Calu3 (cell line): ENCODE data around the gene SERPINC1. TPM values are rescaled to one million over a fixed set of nuclear protein-coding genes. Genes with fewer than 3 reads are reported as not detected.

ENCODE experiments used
- BruUV-seq: library from RNA; stranded (reverse); fragments of 400-500 nt; replicated peaks from 2 replicates; lab custom pipeline; 2021; lab: Mats Ljungman, UMichigan
- CTCF ChIA-PET: fragments of 300-600 bp; sonication (Branson Sonifier 250); formaldehyde crosslinking; loops from one replicate; lab custom pipeline; 2022; ENCODE audit warnings: antibody characterized with exemption; lab: Charles Lee
- DNase-seq: peaks from one replicate; pipeline ENCODE4 v3.0.0; 2022
- H3K27ac Mint-ChIP-seq: one replicate; pipeline ENCODE4 v1.8.0; 2022; ENCODE audit warnings: mixed read lengths; ENCODE audit not compliant: unreplicated experiment
- H3K27me3 Mint-ChIP-seq: one replicate; pipeline ENCODE4 v1.8.0; 2022; ENCODE audit warnings: mixed read lengths; ENCODE audit not compliant: unreplicated experiment
- H3K36me3 Mint-ChIP-seq: one replicate; pipeline ENCODE4 v1.8.0; 2022; ENCODE audit warnings: mild to moderate bottlenecking, moderate library complexity, mixed read lengths; ENCODE audit not compliant: insufficient read depth, unreplicated experiment
- H3K4me1 Mint-ChIP-seq: one replicate; pipeline ENCODE4 v1.8.0; 2022; ENCODE audit warnings: mild to moderate bottlenecking, low read depth, mixed read lengths; ENCODE audit not compliant: unreplicated experiment
- H3K4me3 Mint-ChIP-seq: one replicate; pipeline ENCODE4 v1.8.0; 2022; ENCODE audit warnings: mild to moderate bottlenecking, low read depth, moderate library complexity, mixed read lengths; ENCODE audit not compliant: unreplicated experiment
- H3K9me3 Mint-ChIP-seq: one replicate; pipeline ENCODE4 v1.8.0; 2022; ENCODE audit warnings: low read depth, mixed read lengths; ENCODE audit not compliant: unreplicated experiment
- CTCF ChIP-seq: fragments of 200-600 bp; IDR thresholded peaks from one replicate; pipeline ENCODE4 v1.8.0; 2022; ENCODE audit warnings: antibody characterized with exemption; ENCODE audit not compliant: unreplicated experiment
- intact Hi-C: fragments of 100-400 bp; cut with micrococcal nuclease; formaldehyde crosslinking; loops from one replicate; pipeline ENCODE4 v1.10.0; 2022; ENCODE audit not compliant: unreplicated experiment
- total RNA-seq: library from RNA; stranded (reverse); gene quantifications from 2 replicates; pipeline ENCODE4 v1.2.3, GENCODE V29; 2022

SERPINC1 gene
- total RNA-seq, 1 experiment from 2014 or later: 0.59 TPM

- no peak for DNase-seq
- Mint-ChIP-seq H3K36me3 (peaks cover 4% of the 10 kb centered on the region), H3K27ac (no peak overlapping the region), H3K4me1 (no peaks in the 10 kb centered on the region), H3K4me3 (no peak overlapping the region), H3K9me3 (no peaks in the 10 kb centered on the region), H3K27me3 (peaks cover 10% of the 10 kb centered on the region)
- TF ChIP-seq CTCF: no peak
- CTCF ChIA-PET: no interaction called here
- intact Hi-C loops: no loop called here
- BruUV-seq: no TSS peak
Observed at GRCh38 chr1:173925306-173926242, 8.4 kb upstream of the SERPINC1 start.

- intact Hi-C loops: no loop called here
- CTCF ChIA-PET: interaction anchor here (1.7 kb wide), 1 partner anchor 97 kb away, joined by 3 read pairs; the partner anchor contains the start of genes CENPL and DARS2
- Mint-ChIP-seq H3K4me1 (no peaks in the 10 kb centered on the region), H3K4me3 (no peak overlapping the region), H3K27ac (no peak overlapping the region), H3K9me3 (no peaks in the 10 kb centered on the region), H3K27me3 (peaks cover 10% of the 10 kb centered on the region), H3K36me3 (no peaks in the 10 kb centered on the region)
- TF ChIP-seq CTCF: no peak
- BruUV-seq: no TSS peak
- no peak for DNase-seq
Observed at GRCh38 chr1:173920861-173921260, 3.7 kb upstream of the SERPINC1 start.

- BruUV-seq: no TSS peak
- CTCF ChIA-PET: no interaction called here
- intact Hi-C loops: no loop called here
- Mint-ChIP-seq H3K36me3 (no peaks in the 10 kb centered on the region), H3K27ac (no peak overlapping the region), H3K9me3 (no peaks in the 10 kb centered on the region), H3K4me3 (no peak overlapping the region), H3K27me3 (peaks cover under 1% of the 10 kb centered on the region), H3K4me1 (no peaks in the 10 kb centered on the region)
- DNase-seq: no peak
- TF ChIP-seq CTCF: no peak
Observed at GRCh38 chr1:173917635-173918493, 737 bp upstream of the SERPINC1 start.

- Mint-ChIP-seq H3K4me1 (no peaks in the 10 kb centered on the region), H3K27ac (no peak overlapping the region), H3K27me3 (peaks cover 9% of the 10 kb centered on the region), H3K9me3 (no peaks in the 10 kb centered on the region), H3K4me3 (no peak overlapping the region), H3K36me3 (peaks cover 5% of the 10 kb centered on the region)
- TF ChIP-seq CTCF: no peak
- DNase-seq: no peak
- CTCF ChIA-PET: no interaction called here
- no TSS peak for BruUV-seq
- intact Hi-C loops: no loop called here
Observed at GRCh38 chr1:173916667-173917066, 460 bp downstream of the SERPINC1 start.
